Stimulated activated CD4-positive, alpha-beta T cell treated with anti-CD3 and anti-CD28 coated beads, TNF-alpha, amount 100 ng/mL, for 24 hours (primary cell): ENCODE data around the gene ZNF112.
"Not testable (repeated sequence)": the region's sequence is repeated elsewhere in the genome, so short reads cannot be mapped to it uniquely, and the experiment has no call there.

Source experiments
- DNase-seq, 3 experiments: peaks; one replicate each; pipeline ENCODE4 v3.0.0-alpha.2; 2020; ENCODE audit warnings: low read depth in 3 of 3

ZNF112 gene

DNA sequence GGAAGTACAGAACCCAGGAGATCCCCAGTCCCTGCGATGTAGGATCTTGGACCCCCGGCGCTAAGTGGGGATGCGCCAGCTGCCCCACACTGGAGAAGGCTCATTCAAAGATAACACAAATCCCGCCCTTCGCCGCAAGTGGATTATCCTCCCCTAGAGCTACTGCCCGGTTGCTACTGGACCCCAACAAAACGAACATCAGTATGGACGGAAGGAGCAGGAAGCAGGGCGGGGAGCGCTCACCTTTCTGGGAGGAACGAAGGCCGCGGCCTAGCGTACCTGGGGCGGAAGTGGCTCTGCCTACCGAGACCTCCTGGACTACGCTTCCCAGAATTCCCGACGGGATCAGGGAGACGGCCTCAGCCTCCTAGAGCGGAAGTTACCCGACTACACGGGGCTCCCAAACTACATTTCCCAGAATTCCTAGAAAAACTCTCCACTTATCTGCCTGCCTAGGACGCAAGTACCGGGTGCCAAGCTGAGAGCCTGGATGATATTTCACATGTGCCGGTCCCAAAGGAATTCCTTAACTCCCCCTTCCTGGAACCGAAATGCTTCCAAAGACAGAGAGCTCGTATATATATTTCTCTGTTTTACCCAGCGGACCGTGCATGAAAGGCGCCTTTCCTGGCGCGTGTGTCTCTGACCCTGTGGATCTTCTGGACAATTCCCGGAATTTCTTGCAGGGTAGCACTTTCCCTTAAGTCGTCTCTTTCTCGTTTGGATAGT, at the start of gene ZNF112:
ZNF112 (minus strand) TSS at position 298 of the 729 bp plus-strand sequence. CDS start 16,141 bp downstream, outside the sequence.
- peak in 1 of 3 experiments; percentile 7 for DNase-seq

DNA sequence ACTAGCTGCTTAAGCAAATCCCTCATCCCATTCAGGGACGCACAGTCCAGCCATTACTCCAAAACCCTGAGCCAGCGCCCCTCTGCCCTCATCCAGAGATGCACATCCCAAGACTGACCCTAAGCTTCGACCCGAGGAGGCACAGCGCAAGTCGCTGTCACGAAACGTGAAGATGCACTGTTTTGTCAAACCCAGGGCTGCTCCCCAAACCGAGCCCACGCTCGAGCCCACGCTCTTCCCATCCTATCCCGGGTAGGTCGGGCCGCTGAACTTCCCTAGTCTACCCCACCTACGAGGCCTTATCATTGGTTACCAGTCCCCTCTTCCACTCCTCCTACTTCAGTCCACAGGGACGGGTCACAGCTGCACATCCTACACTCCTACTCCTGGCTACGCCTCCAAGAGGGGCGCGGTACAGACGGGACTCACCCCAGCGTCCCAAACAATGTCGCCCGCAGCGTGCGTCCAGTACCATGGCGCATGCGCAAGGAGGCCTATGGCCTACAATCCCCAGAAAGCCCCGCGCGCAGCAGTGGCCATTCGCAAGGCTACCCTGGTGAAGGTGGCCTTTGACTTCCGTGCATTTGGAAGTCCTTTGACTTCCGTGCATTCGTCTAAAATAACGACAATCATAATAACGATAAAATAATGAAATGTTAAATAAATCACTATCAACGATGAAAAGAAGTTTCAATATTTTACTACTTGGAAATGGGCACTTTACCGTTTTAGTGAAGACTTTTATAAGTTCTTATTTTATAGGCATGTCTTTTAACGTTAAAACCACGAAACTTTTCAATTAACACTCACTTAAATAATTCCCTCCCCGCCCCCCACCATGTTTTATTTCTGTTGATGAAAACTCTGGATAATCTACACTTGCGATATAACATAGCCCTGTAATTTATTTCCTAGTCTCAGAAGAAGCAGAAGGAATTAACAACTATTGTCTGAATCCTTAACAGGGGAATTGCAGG, 44.9 kb upstream of the ZNF112 start, which contains the start of gene ZNF285:
ZNF285 (minus strand) TSS at position 470 of the 977 bp plus-strand sequence. CDS start 4,395 bp downstream, outside the sequence.
- DNase-seq = peak; percentile 50 to 79 (median 54)

DNA sequence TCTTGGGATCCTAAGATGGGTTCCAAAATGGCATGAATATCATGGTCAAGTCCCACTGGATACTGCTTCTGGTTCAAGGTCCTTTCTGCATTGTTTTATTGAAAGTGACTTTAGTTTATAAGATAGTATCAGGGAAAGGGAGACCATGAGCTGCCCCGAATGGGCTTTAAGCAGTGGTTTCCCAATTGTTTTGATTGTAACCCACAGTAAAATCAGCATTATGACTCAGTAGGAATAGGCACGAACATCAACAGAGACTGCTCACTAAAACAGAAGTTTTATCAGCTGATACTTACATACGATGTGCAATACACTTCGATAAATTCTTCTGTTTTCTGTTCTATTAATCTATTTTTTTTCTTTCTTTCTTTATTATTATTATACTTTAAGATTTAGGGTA, 32.8 kb upstream of the ZNF112 start:
- not testable (repeated sequence) for DNase-seq

DNA sequence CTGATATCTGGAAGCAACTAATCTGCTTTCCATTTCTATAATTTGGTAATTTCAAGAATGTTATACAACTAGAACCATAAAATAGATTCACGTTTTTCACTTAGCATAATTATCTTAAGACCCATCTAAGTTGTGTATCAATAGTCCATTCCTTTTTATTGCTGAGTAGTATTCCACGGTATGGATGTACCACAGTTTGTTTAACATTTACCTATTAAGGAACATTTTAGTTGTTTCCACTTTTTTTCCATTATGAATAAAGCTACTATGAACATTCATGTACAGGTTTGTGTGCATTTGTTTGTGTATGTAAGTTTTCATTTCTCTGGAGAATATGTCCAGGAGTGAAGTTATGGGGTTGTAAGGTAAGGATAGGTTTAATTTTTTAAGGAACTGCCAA, 18.3 kb upstream of the ZNF112 start:
- no peak for DNase-seq

DNA sequence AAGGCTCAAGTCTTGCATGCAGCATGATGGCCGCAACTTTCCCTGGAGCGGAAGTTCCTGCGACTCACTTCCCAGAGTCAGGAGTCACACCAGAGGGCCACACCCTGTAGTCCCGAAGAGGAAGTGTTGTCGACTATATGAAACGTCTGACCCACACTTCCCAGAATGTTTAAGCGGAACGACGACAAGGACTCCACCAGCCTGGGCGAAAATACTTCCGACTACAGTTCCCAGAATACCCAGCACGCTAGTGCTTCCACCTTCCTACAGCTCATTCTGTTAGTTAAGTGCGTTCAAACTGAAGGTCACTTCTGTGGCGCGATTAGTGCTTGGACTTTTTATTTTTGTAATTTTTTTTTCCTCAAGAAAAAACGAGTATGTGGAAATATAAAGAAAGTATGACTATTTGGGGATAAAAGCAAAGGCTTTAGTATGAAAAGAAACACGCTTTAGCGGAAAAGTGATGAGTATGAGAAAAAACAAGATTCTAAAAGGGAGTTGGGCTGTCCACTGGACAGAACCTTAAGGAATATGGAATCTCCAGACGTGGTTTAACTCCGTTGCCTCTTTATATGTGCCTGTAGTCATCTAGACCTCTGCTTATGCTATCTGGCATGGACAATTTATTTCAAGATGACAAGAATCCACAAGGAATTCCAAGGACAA, 15.5 kb upstream of the ZNF112 start:
- DNase-seq = no peak

DNA sequence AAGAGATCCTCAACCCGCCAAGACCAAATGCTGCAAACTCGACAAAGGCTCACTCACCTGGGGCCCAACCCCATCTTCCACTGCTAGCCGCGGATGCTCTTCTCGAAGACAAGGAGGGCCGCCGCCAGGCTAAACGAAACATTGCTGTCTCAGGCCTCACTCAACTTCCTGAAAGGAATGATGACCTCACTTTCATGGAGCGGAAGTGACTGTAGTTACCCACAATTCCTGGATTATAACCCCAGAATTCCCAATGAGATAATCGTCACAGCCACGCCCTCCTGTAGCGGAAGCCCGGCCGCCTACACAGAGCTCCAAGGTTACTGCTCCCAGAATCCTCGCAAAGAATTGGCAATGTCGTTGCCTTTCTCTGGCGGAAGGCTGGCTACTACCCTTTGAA, 10.5 kb upstream of the ZNF112 start:
- no peak for DNase-seq

DNA sequence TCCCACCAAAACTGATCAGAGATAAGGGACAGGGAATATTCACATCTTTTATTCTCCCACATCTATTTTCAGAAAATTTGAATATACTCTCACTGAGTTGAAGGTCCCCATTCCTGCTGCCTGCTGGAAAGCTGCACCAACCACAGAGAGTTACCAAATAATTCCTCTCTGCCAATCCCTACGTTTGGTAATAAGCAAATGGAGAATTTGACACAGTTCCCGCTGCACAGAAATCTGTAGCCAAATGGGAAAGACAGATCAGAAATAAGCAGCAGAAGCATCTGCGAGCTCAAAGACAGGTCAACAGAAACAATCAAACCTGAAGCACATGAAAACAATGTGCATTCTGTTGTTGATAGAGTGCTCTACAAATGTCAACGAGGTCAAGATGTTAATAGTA, 9.9 kb downstream of the ZNF112 start:
- DNase-seq = no peak

DNA sequence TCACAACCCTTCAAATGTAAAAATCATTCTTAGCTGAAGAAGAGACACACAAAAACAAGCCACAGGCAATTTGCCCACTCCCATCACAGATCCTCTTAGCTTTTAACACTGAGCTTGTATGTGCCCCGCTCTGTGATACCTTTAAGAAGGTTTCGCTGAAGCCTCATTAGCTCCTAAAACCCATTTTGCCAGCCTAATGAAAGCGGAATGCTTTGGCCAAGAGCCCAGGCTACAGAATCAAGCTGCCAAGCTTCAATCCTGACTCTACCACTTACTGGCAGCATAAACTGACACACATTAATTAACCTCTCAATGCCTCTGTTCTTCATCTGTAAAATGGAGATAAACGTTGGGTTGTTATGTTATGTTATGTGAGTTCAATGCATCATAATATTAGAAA, 10.5 kb downstream of the ZNF112 start:
- DNase-seq = no peak

DNA sequence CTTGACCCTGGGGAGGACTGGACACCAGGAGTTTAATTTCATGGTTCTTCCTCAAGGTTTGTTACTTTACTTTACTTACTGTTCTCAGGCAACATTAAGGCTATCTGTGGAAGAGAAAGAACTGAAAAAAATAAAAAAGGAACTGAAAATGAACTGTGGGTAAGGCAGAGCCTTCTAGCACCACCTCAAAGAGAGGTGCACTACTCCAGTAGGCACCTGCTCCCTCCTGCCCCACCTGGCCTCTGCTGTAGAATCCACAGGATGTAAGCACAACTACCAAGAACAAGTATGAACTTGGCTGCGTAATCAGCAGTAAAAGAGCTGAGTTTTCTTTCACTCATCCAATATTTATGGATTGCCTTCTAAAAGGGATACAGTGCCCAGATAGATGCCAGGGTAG, 12.2 kb downstream of the ZNF112 start:
- no peak for DNase-seq

DNA sequence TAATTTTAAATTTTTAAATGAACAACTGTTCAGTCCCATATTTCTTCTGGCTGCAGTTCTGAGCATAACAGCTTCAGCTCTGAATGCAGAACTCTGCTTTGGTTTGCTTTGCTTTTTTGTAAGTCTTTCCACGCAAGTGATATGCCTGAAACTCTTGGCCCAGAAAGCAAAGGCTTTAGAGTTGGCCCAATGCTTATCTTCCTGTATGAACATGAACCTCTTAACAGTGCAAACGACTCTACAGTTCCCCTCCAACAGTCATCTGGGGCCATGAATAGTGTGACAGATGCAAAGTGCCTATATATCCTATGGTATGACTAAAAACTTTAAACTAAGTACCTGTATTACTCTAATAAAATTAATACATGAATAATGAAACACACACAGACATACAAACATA, 14.7 kb downstream of the ZNF112 start:
- DNase-seq = no peak

DNA sequence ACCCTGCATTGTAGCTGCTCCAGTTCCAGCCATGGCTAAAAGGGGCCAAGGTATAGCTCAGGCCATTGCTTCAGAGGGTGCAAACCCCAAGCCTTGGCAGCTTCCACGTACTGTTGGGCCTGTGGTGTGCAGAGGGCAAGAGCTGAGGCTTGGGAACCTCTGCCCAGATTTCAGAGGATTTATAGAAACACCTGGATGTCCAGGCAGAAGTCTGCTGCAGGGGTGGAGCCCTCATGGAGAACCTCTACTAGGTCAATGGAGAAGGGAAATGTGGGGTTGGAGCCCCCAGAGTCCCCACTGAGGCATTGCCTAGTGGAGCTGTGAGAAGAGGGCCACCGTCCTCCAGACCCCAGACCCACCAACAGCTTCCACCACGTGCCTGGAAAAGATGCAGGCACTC, 21.8 kb downstream of the ZNF112 start:
- DNase-seq = not testable (repeated sequence)

DNA sequence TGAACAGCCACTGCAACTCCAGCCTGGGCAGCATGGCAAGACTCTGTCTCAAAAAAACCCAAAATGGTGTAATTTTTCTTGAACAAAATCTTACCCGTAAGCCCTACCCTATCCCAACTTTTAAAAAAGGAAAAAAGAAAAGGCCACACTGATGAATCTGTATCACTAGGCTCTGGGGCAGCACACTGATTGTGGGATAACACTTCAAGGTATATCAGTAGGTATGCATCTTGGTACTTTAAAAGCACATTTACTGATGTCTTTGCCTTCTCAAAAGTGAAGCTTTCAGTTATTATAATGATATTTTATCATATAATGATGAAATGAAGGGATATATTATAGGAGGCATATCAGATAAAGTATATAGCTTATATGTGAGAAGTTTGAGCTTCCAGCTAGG, 24.3 kb downstream of the ZNF112 start:
- DNase-seq = no peak

DNA sequence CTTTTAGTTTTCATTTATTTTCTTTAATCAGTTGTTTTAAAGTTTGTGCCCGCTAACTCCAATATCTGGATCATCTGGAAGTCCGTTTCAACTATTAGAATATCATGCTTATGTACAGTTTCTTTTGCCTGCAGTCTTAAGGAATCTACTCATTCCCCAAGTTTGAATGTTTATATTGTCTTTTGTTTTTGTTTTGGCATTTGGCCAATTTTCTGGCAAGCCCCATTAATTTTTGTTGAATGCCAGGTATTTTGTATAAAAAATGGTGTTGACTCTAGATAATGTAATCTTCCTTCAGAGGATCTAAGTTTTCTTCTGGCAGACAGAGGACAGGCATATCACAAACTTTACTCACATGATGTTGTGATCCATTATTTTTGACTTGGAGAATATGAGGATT, 40.6 kb downstream of the ZNF112 start:
- no peak for DNase-seq

DNA sequence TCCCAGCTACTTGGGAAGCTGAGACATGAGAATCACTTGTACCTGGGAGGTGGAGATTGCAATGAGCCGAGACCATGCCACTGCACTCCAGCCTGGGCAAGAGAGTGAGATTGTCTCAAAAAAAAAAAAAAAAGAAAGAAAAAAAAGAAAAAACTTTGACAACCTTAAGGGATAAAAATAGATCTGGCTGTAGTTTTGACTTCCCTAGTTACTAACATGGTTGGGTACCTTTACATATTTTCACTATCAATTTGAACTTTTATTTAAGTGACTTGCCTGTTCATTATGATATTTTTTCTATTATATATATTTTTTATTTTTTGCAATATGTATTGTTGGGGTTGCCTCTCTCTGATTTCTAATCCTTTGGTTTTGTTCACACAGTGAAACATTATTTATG, 43.2 kb downstream of the ZNF112 start:
- no peak for DNase-seq

DNA sequence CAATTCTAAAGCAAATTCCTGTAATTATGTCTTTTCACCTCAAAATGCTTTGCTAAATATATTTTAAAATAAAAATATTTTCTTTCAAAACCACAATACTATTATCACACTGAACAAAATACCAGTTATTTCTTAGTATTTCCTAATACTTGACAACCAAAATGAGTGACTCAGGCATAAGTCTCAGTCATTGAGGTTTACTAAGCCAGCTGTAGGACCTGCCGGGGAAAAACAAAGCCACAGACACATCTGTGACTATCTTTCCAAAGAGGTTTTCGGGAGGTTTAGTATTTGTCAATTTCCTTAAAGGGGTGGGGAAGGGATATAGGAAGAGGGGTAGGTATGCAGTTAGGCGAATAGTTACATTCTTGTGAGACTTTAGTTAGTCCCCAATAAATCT, 48.5 kb downstream of the ZNF112 start:
- DNase-seq = no peak

DNA sequence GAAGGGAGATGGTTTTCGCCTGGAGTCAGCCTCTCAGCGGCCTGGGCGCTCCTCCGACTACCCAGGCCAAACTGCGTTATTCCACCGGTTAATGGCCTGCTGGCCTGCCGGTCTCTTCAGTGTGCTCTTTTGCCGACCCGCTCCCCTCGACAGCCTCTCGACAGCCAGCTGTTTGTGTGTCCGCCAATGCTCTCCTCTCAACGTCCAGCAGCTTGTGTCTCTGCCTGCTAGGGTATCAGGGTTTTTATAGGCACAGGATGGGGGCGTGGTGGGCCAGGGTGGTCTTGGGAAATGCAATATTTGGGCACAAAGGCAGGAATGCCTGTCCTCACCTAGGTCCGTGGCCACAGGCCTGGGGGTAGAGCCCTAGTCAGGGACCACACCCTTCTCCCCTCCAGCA, 50.2 kb downstream of the ZNF112 start:
- DNase-seq = no peak

DNA sequence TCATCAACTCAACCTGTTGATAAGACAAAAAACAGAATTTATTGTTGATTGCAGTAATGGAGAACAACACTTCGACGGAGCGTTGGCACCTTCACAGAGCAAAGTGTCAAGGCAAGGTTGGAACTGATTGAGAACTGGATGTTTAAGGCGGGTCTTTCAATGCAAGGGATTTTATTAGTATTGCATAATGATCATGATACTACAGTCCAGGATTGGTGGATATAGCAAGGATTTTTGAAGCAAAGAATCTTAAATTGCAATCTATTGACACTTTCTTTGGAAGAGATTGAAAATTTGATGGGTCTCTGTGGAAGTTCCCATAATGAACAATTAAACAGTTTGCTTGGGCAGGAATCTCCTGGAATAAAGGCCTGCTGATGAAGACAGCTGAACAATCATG, 51.0 kb downstream of the ZNF112 start:
- no peak for DNase-seq

DNA sequence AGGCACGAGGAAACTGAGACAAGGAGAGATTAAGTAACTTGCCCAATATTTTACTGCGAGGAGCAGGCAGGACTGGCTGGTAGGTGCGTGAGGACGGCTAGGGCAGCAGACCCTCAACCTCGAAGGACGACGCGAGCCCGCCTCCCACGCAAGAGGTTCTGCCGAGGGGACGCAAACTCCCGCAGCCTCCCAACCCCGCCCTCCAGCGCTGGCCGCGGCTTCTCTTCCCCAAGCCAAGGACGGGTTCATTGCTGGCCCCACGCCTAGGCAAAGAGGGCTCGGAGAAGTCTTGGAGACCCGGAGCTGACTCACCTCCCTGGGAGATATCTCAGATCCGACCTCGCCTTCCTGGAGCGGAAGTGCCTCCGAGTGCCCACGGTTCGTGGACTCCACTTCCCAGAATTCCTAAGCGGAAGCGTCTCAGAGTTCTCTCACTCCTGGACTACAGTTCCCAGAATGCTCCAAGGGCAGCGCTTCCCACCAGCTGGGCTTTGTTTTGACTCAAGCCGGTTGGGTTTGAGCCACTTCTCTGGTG, 51.8 kb downstream of the ZNF112 start, which contains the start of gene ZNF235:
ZNF235 (minus strand) TSS at position 367 of the 535 bp plus-strand sequence. CDS start 1,621 bp downstream, outside the sequence.
- peak; percentile 58 to 72 (median 69) for DNase-seq

DNA sequence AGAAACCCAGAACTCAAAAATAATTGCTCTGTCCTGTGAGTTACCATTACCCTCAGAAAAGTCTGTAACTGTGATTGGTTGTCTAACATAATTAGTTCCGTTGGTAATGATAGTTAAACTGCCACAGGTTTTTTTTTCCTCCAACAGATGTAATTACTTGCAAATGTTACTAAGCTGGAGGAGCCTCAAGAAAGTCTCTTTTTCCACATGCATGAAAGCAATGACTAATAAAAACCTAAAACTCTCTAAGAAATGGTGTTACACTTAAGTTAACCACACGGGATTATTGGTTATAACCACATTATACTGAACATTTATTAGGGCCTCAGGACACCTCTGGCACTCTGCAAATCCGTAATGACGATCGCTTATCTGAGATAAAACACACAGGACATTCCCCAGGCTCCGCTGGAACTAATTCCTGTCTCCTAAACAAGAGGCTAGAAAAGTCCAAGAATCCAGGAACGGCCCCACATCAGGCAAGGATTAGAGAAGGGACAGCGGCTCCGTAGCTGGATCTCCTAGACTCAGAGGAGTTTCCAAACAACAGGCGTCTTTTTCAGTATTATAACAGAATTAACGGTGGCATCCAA, 52.4 kb downstream of the ZNF112 start:
- no peak for DNase-seq

DNA sequence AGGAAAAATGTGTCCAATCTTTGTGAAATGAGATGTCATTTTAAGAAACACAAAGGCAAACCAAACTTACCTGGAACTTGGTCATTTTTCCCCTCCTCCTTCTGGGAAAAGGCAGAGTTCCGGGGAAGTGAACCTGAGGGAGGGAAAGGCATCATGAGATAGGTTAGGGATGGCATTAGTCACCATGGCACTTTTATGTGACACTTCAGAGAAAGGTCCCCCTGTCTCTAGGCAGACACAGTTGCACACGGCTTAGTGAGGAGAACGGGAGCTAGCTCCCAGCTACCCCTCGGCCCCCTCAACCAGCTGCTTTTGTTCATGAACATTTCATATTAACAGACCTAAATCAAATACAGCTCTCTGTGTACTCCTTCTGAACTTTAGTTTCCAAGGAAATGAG, 53.2 kb downstream of the ZNF112 start:
- no peak for DNase-seq

DNA sequence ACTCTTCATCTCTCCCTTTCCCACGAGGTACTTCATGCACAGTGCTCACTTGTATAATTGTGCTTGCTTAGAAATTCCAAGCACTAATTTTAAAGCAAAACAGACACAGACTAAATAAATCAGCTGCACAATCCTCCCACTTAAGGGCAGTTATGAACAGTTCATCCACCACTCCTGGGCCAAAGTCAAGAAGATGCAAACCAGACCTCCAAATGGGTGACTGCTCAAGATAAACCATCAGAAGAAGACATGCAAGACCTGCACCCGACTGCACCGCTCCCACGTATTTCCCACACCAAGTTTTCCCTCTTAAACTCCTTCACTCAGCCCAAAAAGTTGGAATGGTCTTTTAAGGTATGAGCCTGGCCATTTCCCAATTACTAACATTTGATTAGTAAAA, 71.5 kb downstream of the ZNF112 start:
- no peak for DNase-seq
